Measurements from ENCODE around the gene BCAR1. TPM values are rescaled to one million over a fixed set of nuclear protein-coding genes. Genes with fewer than 3 reads are reported as not detected.

BCAR1 gene
- total RNA-seq, 1 donor from 2014 or later = 125 TPM

- TF ChIP-seq CTCF (conservative IDR thresholded peaks at IDR 0.05; ENCODE audit: low read depth, low read length) = no peak
- peak overlapping the region; percentile 90 for H3K4me3 ChIP-seq (ENCODE audit: low read depth, low read length)
- no peak for DNase-seq (ENCODE audit: low read depth)
Measured at GRCh38 chr16:75264457-75264998, 13.1 kb upstream of the BCAR1 start.

DNA sequence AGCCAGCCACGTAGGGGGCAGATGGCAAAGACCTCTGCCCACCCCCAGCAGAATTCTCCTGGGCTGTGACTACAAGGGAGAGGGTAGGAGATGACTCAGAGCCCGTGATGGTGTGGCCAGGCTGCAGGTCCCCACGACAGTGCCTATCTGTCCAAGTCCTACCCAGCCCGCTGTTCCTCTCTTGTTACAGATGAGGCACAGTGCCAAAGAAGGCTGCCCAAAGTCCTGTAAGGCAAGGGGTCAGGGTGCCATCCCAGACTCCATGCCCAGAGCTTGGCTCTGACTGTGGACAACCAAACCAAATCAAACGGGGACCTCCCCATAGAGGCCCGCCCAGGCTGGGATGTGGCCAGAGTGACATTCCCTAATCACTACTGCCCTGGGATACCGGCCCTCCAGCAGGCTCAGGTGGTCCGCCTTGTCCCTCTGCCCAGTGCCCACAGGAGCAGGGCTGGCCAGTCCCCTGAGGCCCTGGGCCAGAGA lies 12.6 kb upstream of the BCAR1 start:
- peak overlapping the region; percentile 90 for H3K4me3 ChIP-seq (ENCODE audit: low read depth, low read length)
- TF ChIP-seq CTCF (conservative IDR thresholded peaks at IDR 0.05; ENCODE audit: low read depth, low read length) = no peak
- DNase-seq (ENCODE audit: low read depth) = no peak

- no peak for DNase-seq (ENCODE audit: low read depth)
- H3K4me3 ChIP-seq (ENCODE audit: low read depth, low read length) = peak overlapping the region; percentile 90
- no peak for TF ChIP-seq CTCF (conservative IDR thresholded peaks at IDR 0.05; ENCODE audit: low read depth, low read length)
Measured at GRCh38 chr16:75263291-75263962, 12.0 kb upstream of the BCAR1 start.

DNA sequence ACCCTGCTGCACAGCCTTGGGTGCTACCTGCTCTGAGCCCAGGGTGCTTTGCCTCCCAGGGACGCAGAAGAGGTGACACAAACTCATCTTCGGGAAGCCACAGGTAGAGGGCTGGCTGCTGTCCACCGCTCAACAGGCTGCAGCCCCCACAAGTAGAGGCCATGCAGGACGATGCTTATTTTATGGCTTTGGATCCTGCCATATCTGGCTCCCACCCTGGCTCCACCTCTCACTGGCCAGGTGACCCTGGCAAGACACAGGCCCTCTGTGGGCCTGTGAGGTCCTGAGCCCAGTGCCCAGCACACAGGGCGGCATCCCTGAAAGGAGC lies 11.3 kb upstream of the BCAR1 start:
- TF ChIP-seq CTCF (conservative IDR thresholded peaks at IDR 0.05; ENCODE audit: low read depth, low read length) = no peak

DNA sequence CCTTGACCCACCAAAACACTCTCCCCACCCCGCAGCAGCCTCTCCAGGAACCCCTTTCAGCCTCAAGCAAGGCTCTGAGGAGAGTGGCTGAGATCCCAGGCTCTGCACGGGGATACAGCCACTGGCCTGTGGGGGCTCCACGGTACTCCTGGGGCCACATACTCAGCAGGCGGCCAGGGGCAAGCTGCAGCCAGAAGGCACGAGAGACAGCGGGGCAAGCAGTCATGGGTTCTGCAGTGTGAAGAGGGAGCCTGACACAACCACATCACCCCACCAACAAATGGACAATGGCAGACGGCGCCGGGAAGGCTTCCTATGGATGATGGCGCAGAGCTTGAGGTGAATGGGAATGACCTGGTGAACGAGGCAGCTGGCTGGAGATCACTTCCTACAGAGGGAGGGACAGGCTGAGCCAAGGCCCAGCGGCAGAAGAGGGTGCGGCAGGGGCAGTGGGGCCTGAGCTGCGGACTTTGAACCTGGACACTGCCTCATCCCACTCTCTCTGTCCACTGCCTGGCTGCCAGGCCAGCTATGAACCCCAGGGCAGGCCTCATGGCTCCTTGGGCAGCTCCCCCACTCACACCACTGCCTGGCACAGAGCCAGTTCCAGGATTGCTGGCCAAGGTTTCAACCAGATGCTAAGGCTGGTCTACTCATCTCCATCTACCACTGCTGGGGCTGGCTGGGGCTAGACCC lies 10.8 kb upstream of the BCAR1 start:
- DNase-seq (ENCODE audit: low read depth) = no peak
- no peak for TF ChIP-seq CTCF (conservative IDR thresholded peaks at IDR 0.05; ENCODE audit: low read depth, low read length)
- peak overlapping the region; percentile 15 for H3K4me3 ChIP-seq (ENCODE audit: low read depth, low read length)

More for the DNA sequence above, 11.3 kb upstream of the BCAR1 start:
- peak overlapping the region; percentile 4 for H3K4me3 ChIP-seq (ENCODE audit: low read depth, low read length)
- no peak for DNase-seq (ENCODE audit: low read depth)

GRCh38 chr16:75261590-75262078 lies 10.2 kb upstream of the BCAR1 start:
- no peak for TF ChIP-seq CTCF (conservative IDR thresholded peaks at IDR 0.05; ENCODE audit: low read depth, low read length)
- no peak overlapping the region for H3K4me3 ChIP-seq (ENCODE audit: low read depth, low read length)
- DNase-seq (ENCODE audit: low read depth) = no peak
